NCI-H1092 (cell line): ENCODE results near the gene WNT11.

Source experiments
- DNase-seq: peaks from one replicate; lab custom pipeline; 2025; lab: John Stamatoyannopoulos, UW

Gene WNT11

GRCh38 chr11:76237914-76238313 lies 31.6 kb upstream of the WNT11 start:
- no peak for DNase-seq

GRCh38 chr11:76237000-76237649 lies 30.8 kb upstream of the WNT11 start:
- DNase-seq = no peak

- no peak for DNase-seq
Observed at GRCh38 chr11:76236092-76236999, 30.0 kb upstream of the WNT11 start.

GRCh38 chr11:76235233-76236091 lies 29.2 kb upstream of the WNT11 start:
- DNase-seq = peak; percentile 82

- no peak for DNase-seq
Observed at GRCh38 chr11:76234416-76235232, 28.3 kb upstream of the WNT11 start.

- DNase-seq = no peak
Observed at GRCh38 chr11:76234021-76234415, 27.7 kb upstream of the WNT11 start.

GRCh38 chr11:76233196-76233921 lies 27.1 kb upstream of the WNT11 start:
- no peak for DNase-seq

- DNase-seq = no peak
Observed at GRCh38 chr11:76232026-76232665, 25.8 kb upstream of the WNT11 start.

- no peak for DNase-seq
Observed at GRCh38 chr11:76231121-76231738, 24.9 kb upstream of the WNT11 start.

- no peak for DNase-seq
Observed at GRCh38 chr11:76230392-76230791, 24.1 kb upstream of the WNT11 start.

GRCh38 chr11:76229690-76230240 lies 23.5 kb upstream of the WNT11 start:
- DNase-seq = no peak

- no peak for DNase-seq
Observed at GRCh38 chr11:76228875-76229149, 22.5 kb upstream of the WNT11 start.

- no peak for DNase-seq
Observed at GRCh38 chr11:76228071-76228874, 22.0 kb upstream of the WNT11 start.

GRCh38 chr11:76226626-76227025 lies 20.3 kb upstream of the WNT11 start:
- DNase-seq = no peak

- DNase-seq = no peak
Observed at GRCh38 chr11:76225122-76225611, 18.9 kb upstream of the WNT11 start.

- no peak for DNase-seq
Observed at GRCh38 chr11:76224461-76225121, 18.3 kb upstream of the WNT11 start.

- no peak for DNase-seq
Observed at GRCh38 chr11:76221365-76221764, 15.1 kb upstream of the WNT11 start.

GRCh38 chr11:76219243-76219642 lies 12.9 kb upstream of the WNT11 start:
- no peak for DNase-seq
